GM12873 (cell line): ENCODE results near the gene MVP.

Experiments
- CTCF ChIP-seq: IDR thresholded peaks from 2 replicates; pipeline ENCODE4 v1.5.1; 2012; ENCODE audit warnings: low read depth, mild to moderate bottlenecking, moderate library complexity, low read length, control low read depth; ENCODE audit not compliant: insufficient read depth; ENCODE audit errors: missing control alignments

Gene MVP

GRCh38 chr16:29875206-29875605 is 54.9 kb downstream of the MVP start:
- no peak for TF ChIP-seq CTCF

GRCh38 chr16:29876217-29876593 is 55.9 kb downstream of the MVP start:
- TF ChIP-seq CTCF = no peak

GRCh38 chr16:29876594-29877249 is 56.5 kb downstream of the MVP start:
- no peak for TF ChIP-seq CTCF

- TF ChIP-seq CTCF = no peak
These were observed 57.2 kb downstream of the MVP start for GRCh38 chr16:29877266-29877961.

- no peak for TF ChIP-seq CTCF
These were observed 57.9 kb downstream of the MVP start for GRCh38 chr16:29878172-29878571.

GRCh38 chr16:29881050-29881449 is 60.8 kb downstream of the MVP start:
- no peak for TF ChIP-seq CTCF

GRCh38 chr16:29883987-29884386 is 63.7 kb downstream of the MVP start:
- no peak for TF ChIP-seq CTCF
